Right lobe of liver (tissue), 4 donors: Measurements from ENCODE around the gene CTU2.
A peak's percentile ranks its signal among the peaks of the same experiment; 100 is the strongest.

Experiments used
- POLR2A ChIP-seq: fragments of 450-650 bp; IDR thresholded peaks from one replicate; pipeline ENCODE4 v1.6.1; 2017; ENCODE audit warnings: antibody characterized with exemption, mild to moderate bottlenecking
- TF ChIP-seq, protein P1 (sequence below), 4 donors: fragments of 200-600 bp in 3 of 4; fragments of 450-650 bp in 1 of 4; IDR thresholded peaks; one replicate each; pipeline versions ENCODE4 v1.5.1 to v1.8.0; 2016 to 2022; ENCODE audit warnings: antibody characterized with exemption in 4 of 4, mild to moderate bottlenecking in 2 of 4
- donor health status: DM: no; HTN: no; CAD: no.
- donor health status: DM: no; HTN: no; CAD: no.
- donor health status: DM: no; HTN: yes; CAD: no.

DNA sequence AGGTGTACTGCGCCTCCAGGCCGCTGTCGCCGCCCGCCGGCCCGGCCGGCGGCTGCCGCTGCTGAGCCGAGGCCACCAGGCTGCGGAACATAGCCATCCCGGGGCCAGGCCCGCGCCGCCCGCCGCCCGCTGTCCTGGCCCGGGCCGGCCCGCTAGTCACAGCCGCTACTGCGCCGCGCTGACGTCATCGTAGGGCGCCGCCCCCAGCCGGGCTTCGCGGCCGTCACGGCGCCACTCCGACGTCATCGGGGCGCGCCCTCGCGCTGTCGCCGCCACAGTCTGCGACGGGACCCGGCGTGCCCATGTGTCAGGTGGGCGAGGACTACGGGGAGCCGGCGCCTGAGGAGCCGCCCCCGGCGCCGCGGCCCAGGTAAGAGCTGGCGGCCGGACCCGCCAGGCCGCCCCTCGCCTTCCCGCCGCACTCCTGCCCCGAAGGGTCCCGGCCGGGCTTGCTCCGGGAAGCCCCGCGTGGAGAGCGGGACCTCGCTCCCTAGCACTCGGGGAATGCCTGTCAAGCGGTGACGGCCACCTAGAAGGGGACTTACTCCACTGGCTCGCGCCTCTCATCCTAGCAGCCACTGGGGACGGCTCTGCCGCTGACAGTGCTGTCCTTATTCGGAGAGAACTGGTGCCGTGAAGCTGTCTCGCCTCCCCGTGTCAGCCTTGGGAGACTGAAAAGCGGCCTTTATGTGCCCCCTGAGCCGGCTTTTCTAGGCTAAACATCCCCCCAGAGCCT lies at the start of gene CTU2, which contains the start of gene RNF166:
- TF ChIP-seq, protein P1, sequence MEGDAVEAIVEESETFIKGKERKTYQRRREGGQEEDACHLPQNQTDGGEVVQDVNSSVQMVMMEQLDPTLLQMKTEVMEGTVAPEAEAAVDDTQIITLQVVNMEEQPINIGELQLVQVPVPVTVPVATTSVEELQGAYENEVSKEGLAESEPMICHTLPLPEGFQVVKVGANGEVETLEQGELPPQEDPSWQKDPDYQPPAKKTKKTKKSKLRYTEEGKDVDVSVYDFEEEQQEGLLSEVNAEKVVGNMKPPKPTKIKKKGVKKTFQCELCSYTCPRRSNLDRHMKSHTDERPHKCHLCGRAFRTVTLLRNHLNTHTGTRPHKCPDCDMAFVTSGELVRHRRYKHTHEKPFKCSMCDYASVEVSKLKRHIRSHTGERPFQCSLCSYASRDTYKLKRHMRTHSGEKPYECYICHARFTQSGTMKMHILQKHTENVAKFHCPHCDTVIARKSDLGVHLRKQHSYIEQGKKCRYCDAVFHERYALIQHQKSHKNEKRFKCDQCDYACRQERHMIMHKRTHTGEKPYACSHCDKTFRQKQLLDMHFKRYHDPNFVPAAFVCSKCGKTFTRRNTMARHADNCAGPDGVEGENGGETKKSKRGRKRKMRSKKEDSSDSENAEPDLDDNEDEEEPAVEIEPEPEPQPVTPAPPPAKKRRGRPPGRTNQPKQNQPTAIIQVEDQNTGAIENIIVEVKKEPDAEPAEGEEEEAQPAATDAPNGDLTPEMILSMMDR (IDR thresholded peaks at IDR 0.05), result no peak
- peak; percentile 84 for TF ChIP-seq POLR2A
